ENCODE results near the gene ZNF738. TPM values are rescaled to one million over a fixed set of nuclear protein-coding genes. Genes with fewer than 3 reads are reported as not detected.

Gene ZNF738
- total and polyA plus RNA-seq, 2 donors (not counting 1 experiment from before 2014, with no cell fraction given), result 7.0 to 27.1 TPM

DNA sequence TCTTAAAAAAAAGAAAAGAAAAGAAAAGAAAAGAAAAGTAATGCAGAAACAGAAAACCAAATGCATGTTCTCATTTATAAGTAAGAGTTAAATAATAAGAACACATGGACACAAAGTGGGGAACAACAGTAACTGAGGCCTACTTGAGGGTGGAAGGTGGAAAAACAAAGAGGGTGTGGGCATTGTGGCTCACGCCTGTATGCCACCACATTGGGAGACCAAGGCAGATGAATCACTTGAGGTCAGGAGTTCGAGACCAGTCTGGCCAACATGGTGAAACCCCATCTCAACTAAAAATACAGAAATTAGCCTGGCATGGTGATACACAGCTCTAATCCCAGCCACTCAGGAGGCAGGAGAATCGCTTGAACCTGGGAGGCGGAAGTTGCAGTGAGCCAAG, 37.7 kb upstream of the ZNF738 start:
- CTCF ChIA-PET, result no interaction called here
- DNase-seq (no peak), ATAC-seq (ENCODE audit: low read depth) (no peak)
- no peaks in the 10 kb centered on the region for H3K27me3 Mint-ChIP-seq
- intact Hi-C loops (cut with micrococcal nuclease), result no loop called here
- H3K4me1 Mint-ChIP-seq, result peaks cover 45% of the 10 kb centered on the region
- peaks cover 0 to 9% (median 7%) of the 10 kb centered on the region in 3 donors for H3K9me3 ChIP-seq (ENCODE audit: control extremely low read depth in 1 of 3, control insufficient read depth in 2 of 3, insufficient read depth in 1 of 3, low read length in 2 of 3)
- 98% methylated on average over 4 of the region's 4 CpGs for WGBS (ENCODE audit: insufficient coverage)
- H3K27me3 ChIP-seq (replicated peaks in 1 of 4; ENCODE audit: control extremely low read depth in 1 of 4, control insufficient read depth in 3 of 4, insufficient read depth in 4 of 4, low read length in 3 of 4), result no peaks in the 10 kb centered on the region
- H3K4me3 Mint-ChIP-seq, result no peak overlapping the region
- peaks cover 28% of the 10 kb centered on the region for H4K20me1 ChIP-seq (ENCODE audit: control insufficient read depth, insufficient read depth, low read length, poor library complexity, severe bottlenecking)
- H3K27ac Mint-ChIP-seq, result no peak overlapping the region
- H3K4me3 ChIP-seq (ENCODE audit: control extremely low read depth in 1 of 5, extremely low read depth in 1 of 5, insufficient read depth in 1 of 5, low read depth in 2 of 5, low read length in 4 of 5), result no peak overlapping the region
- H3K27ac ChIP-seq (ENCODE audit: low read length in 2 of 2), result no peak overlapping the region
- no peak overlapping the region for H3K4me2 ChIP-seq (replicated peaks; ENCODE audit: low read depth, low read length, poor library complexity, severe bottlenecking)
- TF ChIP-seq, protein P1, sequence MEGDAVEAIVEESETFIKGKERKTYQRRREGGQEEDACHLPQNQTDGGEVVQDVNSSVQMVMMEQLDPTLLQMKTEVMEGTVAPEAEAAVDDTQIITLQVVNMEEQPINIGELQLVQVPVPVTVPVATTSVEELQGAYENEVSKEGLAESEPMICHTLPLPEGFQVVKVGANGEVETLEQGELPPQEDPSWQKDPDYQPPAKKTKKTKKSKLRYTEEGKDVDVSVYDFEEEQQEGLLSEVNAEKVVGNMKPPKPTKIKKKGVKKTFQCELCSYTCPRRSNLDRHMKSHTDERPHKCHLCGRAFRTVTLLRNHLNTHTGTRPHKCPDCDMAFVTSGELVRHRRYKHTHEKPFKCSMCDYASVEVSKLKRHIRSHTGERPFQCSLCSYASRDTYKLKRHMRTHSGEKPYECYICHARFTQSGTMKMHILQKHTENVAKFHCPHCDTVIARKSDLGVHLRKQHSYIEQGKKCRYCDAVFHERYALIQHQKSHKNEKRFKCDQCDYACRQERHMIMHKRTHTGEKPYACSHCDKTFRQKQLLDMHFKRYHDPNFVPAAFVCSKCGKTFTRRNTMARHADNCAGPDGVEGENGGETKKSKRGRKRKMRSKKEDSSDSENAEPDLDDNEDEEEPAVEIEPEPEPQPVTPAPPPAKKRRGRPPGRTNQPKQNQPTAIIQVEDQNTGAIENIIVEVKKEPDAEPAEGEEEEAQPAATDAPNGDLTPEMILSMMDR (IDR thresholded peaks at IDR 0.05), result no peak
- TF ChIP-seq EZH2 (IDR thresholded peaks at IDR 0.05; ENCODE audit: borderline replicate concordance, insufficient read depth, low read depth, low read length, poor library complexity, severe bottlenecking), result no peak
- no peaks in the 10 kb centered on the region for H3K4me1 ChIP-seq (ENCODE audit: control insufficient read depth in 2 of 2, insufficient read depth in 2 of 2, low read length in 2 of 2)
- H3K9ac ChIP-seq (ENCODE audit: low read length), result no peak overlapping the region
- POLR2A ChIA-PET, result no interaction called here
- H3K36me3 ChIP-seq (replicated peaks in 1 of 2; ENCODE audit: control extremely low read depth in 1 of 2, control insufficient read depth in 1 of 2, extremely low read depth in 1 of 2, insufficient read depth in 2 of 2, low read length in 1 of 2), result peaks cover 2 to 14% of the 10 kb centered on the region in 2 experiments
- no peaks in the 10 kb centered on the region for H3K9me3 Mint-ChIP-seq (ENCODE audit: insufficient read depth)
- H3K79me2 ChIP-seq (ENCODE audit: control insufficient read depth, insufficient read depth, low read length), result peaks cover 96% of the 10 kb centered on the region
- H2AFZ ChIP-seq (ENCODE audit: insufficient read depth, low read depth, low read length, poor library complexity, severe bottlenecking), result no peak overlapping the region

DNA sequence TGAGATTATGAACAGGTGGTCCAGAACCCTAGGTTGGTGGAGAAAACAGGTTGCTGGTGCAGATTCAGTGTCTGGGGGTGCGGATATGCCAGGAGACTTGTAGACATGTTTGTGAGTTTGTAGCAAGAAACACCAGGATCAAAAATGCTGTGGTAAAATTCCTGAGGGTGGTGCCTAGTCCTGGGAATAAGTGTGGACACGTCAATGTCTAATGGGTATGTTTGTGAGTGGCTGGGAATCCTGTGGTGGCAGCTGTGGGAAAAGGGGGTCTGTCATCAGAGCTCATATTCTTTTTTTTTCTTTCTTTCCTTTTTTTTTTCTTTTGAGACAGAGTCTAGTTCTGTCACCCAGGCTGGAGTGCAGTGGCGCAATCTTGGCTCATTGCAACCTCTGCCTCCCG, 36.8 kb upstream of the ZNF738 start:
- H3K4me1 ChIP-seq (ENCODE audit: control insufficient read depth in 2 of 2, insufficient read depth in 2 of 2, low read length in 2 of 2), result no peaks in the 10 kb centered on the region
- peaks cover 2 to 19% of the 10 kb centered on the region in 2 experiments for H3K36me3 ChIP-seq (replicated peaks in 1 of 2; ENCODE audit: control extremely low read depth in 1 of 2, control insufficient read depth in 1 of 2, extremely low read depth in 1 of 2, insufficient read depth in 2 of 2, low read length in 1 of 2)
- H2AFZ ChIP-seq (ENCODE audit: insufficient read depth, low read depth, low read length, poor library complexity, severe bottlenecking), result no peak overlapping the region
- H4K20me1 ChIP-seq (ENCODE audit: control insufficient read depth, insufficient read depth, low read length, poor library complexity, severe bottlenecking), result peaks cover 28% of the 10 kb centered on the region
- TF ChIP-seq, protein P1 (IDR thresholded peaks at IDR 0.05), result no peak
- TF ChIP-seq EZH2 (IDR thresholded peaks at IDR 0.05; ENCODE audit: borderline replicate concordance, insufficient read depth, low read depth, low read length, poor library complexity, severe bottlenecking), result no peak
- intact Hi-C loops (cut with micrococcal nuclease), result no loop called here
- no peak overlapping the region for H3K4me3 ChIP-seq (ENCODE audit: control extremely low read depth in 1 of 5, extremely low read depth in 1 of 5, insufficient read depth in 1 of 5, low read depth in 2 of 5, low read length in 4 of 5)
- peaks cover 0 to 13% (median 8%) of the 10 kb centered on the region in 3 donors for H3K9me3 ChIP-seq (ENCODE audit: control extremely low read depth in 1 of 3, control insufficient read depth in 2 of 3, insufficient read depth in 1 of 3, low read length in 2 of 3)
- H3K27me3 Mint-ChIP-seq, result no peaks in the 10 kb centered on the region
- H3K4me2 ChIP-seq (replicated peaks; ENCODE audit: low read depth, low read length, poor library complexity, severe bottlenecking), result no peak overlapping the region
- DNase-seq, result no peak
- 100% methylated on average over 3 of the region's 4 CpGs for WGBS (ENCODE audit: insufficient coverage)
- H3K4me3 Mint-ChIP-seq, result no peak overlapping the region
- no peak overlapping the region for H3K27ac ChIP-seq (ENCODE audit: low read length in 2 of 2)
- POLR2A ChIA-PET, result no interaction called here
- no peak overlapping the region for H3K27ac Mint-ChIP-seq
- ATAC-seq (ENCODE audit: low read depth), result no peak
- H3K27me3 ChIP-seq (replicated peaks in 1 of 4; ENCODE audit: control extremely low read depth in 1 of 4, control insufficient read depth in 3 of 4, insufficient read depth in 4 of 4, low read length in 3 of 4), result no peaks in the 10 kb centered on the region
- peaks cover 3% of the 10 kb centered on the region for H3K9me3 Mint-ChIP-seq (ENCODE audit: insufficient read depth)
- CTCF ChIA-PET, result no interaction called here
- no peak overlapping the region for H3K9ac ChIP-seq (ENCODE audit: low read length)
- peaks cover 51% of the 10 kb centered on the region for H3K4me1 Mint-ChIP-seq
- peaks cover 97% of the 10 kb centered on the region for H3K79me2 ChIP-seq (ENCODE audit: control insufficient read depth, insufficient read depth, low read length)

All from B cell (primary cell).